IgD-negative memory B cell (primary cell): ENCODE measurements around the gene BSG. TPM values are rescaled to one million over a fixed set of nuclear protein-coding genes. Genes with fewer than 3 reads are reported as not detected.

Experiments
- H3K27ac Mint-ChIP-seq, 3 donors: one replicate each; pipeline ENCODE4 v1.8.0; 2020 to 2022; ENCODE audit warnings: mild to moderate bottlenecking in 3 of 3, mixed read lengths in 3 of 3, moderate library complexity in 1 of 3
- H3K27me3 Mint-ChIP-seq: one replicate; pipeline ENCODE4 v1.8.0; 2021; ENCODE audit warnings: mixed read lengths
- H3K36me3 Mint-ChIP-seq: one replicate; pipeline ENCODE4 v1.8.0; 2020; ENCODE audit warnings: mild to moderate bottlenecking, mixed read lengths
- H3K4me1 Mint-ChIP-seq, 3 donors: one replicate each; pipeline ENCODE4 v1.8.0; 2020 to 2022; ENCODE audit warnings: mixed read lengths in 3 of 3, mild to moderate bottlenecking in 1 of 3
- H3K4me3 Mint-ChIP-seq, 4 donors: one replicate each; pipeline ENCODE4 v1.8.0; 2020 to 2022; ENCODE audit warnings: mild to moderate bottlenecking in 4 of 4, mixed read lengths in 4 of 4, moderate library complexity in 3 of 4
- H3K9me3 Mint-ChIP-seq, 3 donors: one replicate each; pipeline ENCODE4 v1.8.0; 2020 to 2021; ENCODE audit warnings: mixed read lengths in 3 of 3, mild to moderate bottlenecking in 1 of 3
- polyA plus RNA-seq: library from polyadenylated mRNA; unstranded; fragments of 300-500 nt; fragmentation: Illumina TruSeq; gene quantifications from one replicate; pipeline ENCODE4 v1.2.3, GENCODE V29; 2021

Gene BSG
- polyA plus RNA-seq, 1 donor from 2014 or later: 287 TPM

- Mint-ChIP-seq H3K36me3 (no peaks in the 10 kb centered on the region), H3K4me3 (peak overlapping the region; percentile 80 to 93 (median 86)), H3K27ac (peak overlapping the region in 2 of 3 donors; percentile 88), H3K27me3 (peaks cover 1% of the 10 kb centered on the region), H3K4me1 (peaks cover 16 to 19% (median 18%) of the 10 kb centered on the region in 3 donors), H3K9me3 (no peaks in the 10 kb centered on the region)
These were observed 1.1 kb downstream of the BSG start for GRCh38 chr19:573519-573825.

- peaks cover 1% of the 10 kb centered on the region for H3K36me3 Mint-ChIP-seq
- peaks cover 1% of the 10 kb centered on the region for H3K27me3 Mint-ChIP-seq
- H3K4me1 Mint-ChIP-seq: peaks cover 16 to 18% (median 18%) of the 10 kb centered on the region in 3 donors
- H3K27ac Mint-ChIP-seq: peak overlapping the region; percentile 86 to 88 (median 88)
- H3K4me3 Mint-ChIP-seq: peak overlapping the region; percentile 68 to 93 (median 78)
- no peaks in the 10 kb centered on the region for H3K9me3 Mint-ChIP-seq
These were observed 2.5 kb downstream of the BSG start for GRCh38 chr19:574658-575526.

GRCh38 chr19:575527-576506, 3.4 kb downstream of the BSG start:
- no peak overlapping the region for H3K4me3 Mint-ChIP-seq
- H3K27ac Mint-ChIP-seq: no peak overlapping the region
- H3K36me3 Mint-ChIP-seq: peaks cover 1% of the 10 kb centered on the region
- H3K27me3 Mint-ChIP-seq: peaks cover 1% of the 10 kb centered on the region
- H3K9me3 Mint-ChIP-seq: no peaks in the 10 kb centered on the region
- H3K4me1 Mint-ChIP-seq: peaks cover 15 to 17% (median 17%) of the 10 kb centered on the region in 3 donors

- H3K36me3 Mint-ChIP-seq: peaks cover 1% of the 10 kb centered on the region
- H3K27me3 Mint-ChIP-seq: peaks cover 1% of the 10 kb centered on the region
- H3K9me3 Mint-ChIP-seq: no peaks in the 10 kb centered on the region
- H3K4me3 Mint-ChIP-seq: peak overlapping the region in 2 of 4 donors; percentile 37 to 41
- H3K4me1 Mint-ChIP-seq: peaks cover 11 to 12% (median 12%) of the 10 kb centered on the region in 3 donors
- no peak overlapping the region for H3K27ac Mint-ChIP-seq
These were observed 4.5 kb downstream of the BSG start for GRCh38 chr19:576768-577438.

GRCh38 chr19:577439-578392, 5.3 kb downstream of the BSG start:
- H3K9me3 Mint-ChIP-seq: no peaks in the 10 kb centered on the region
- no peak overlapping the region for H3K27ac Mint-ChIP-seq
- peaks cover 1% of the 10 kb centered on the region for H3K36me3 Mint-ChIP-seq
- H3K4me3 Mint-ChIP-seq: no peak overlapping the region
- peaks cover 1% of the 10 kb centered on the region for H3K27me3 Mint-ChIP-seq
- peaks cover 11 to 12% (median 12%) of the 10 kb centered on the region in 3 donors for H3K4me1 Mint-ChIP-seq

GRCh38 chr19:579111-579841, 6.9 kb downstream of the BSG start:
- H3K9me3 Mint-ChIP-seq: no peaks in the 10 kb centered on the region
- peaks cover 7 to 9% (median 8%) of the 10 kb centered on the region in 3 donors for H3K4me1 Mint-ChIP-seq

GRCh38 chr19:579842-580155, 7.4 kb downstream of the BSG start:
- Mint-ChIP-seq H3K27ac (no peak overlapping the region), H3K27me3 (peaks cover 1% of the 10 kb centered on the region), H3K36me3 (peaks cover 6% of the 10 kb centered on the region), H3K4me3 (no peak overlapping the region), H3K4me1 (peaks cover 4 to 6% (median 5%) of the 10 kb centered on the region in 3 donors), H3K9me3 (no peaks in the 10 kb centered on the region)

More at GRCh38 chr19:579111-579841, 6.9 kb downstream of the BSG start:
- Mint-ChIP-seq H3K36me3 (peaks cover 6% of the 10 kb centered on the region), H3K27ac (no peak overlapping the region), H3K27me3 (peaks cover 1% of the 10 kb centered on the region), H3K4me3 (no peak overlapping the region)

GRCh38 chr19:580274-580835, 8.0 kb downstream of the BSG start:
- Mint-ChIP-seq H3K27me3 (peaks cover 1% of the 10 kb centered on the region), H3K36me3 (peaks cover 6% of the 10 kb centered on the region), H3K9me3 (no peaks in the 10 kb centered on the region), H3K4me1 (peaks cover 0 to 2% (median 1%) of the 10 kb centered on the region in 3 donors), H3K4me3 (no peak overlapping the region), H3K27ac (no peak overlapping the region)

GRCh38 chr19:581399-582111, 9.2 kb downstream of the BSG start:
- Mint-ChIP-seq H3K4me1 (peaks cover 0 to 2% (median 0%) of the 10 kb centered on the region in 3 donors), H3K9me3 (no peaks in the 10 kb centered on the region), H3K27ac (no peak overlapping the region), H3K36me3 (peaks cover 6% of the 10 kb centered on the region), H3K27me3 (peaks cover 4% of the 10 kb centered on the region), H3K4me3 (no peak overlapping the region)

GRCh38 chr19:582497-583197, 10.3 kb downstream of the BSG start:
- Mint-ChIP-seq H3K4me3 (no peak overlapping the region), H3K27ac (no peak overlapping the region), H3K27me3 (peaks cover 8% of the 10 kb centered on the region), H3K9me3 (no peaks in the 10 kb centered on the region), H3K36me3 (peaks cover 6% of the 10 kb centered on the region), H3K4me1 (no peaks in the 10 kb centered on the region)

- Mint-ChIP-seq H3K9me3 (no peaks in the 10 kb centered on the region), H3K4me1 (peaks cover 0 to 1% (median 0%) of the 10 kb centered on the region in 3 donors), H3K4me3 (no peak overlapping the region), H3K27me3 (peaks cover 10% of the 10 kb centered on the region), H3K27ac (peak overlapping the region in 1 of 3 donors; percentile 62), H3K36me3 (peaks cover 6% of the 10 kb centered on the region)
These were observed 11.0 kb downstream of the BSG start for GRCh38 chr19:583198-583967.

- Mint-ChIP-seq H3K27me3 (peaks cover 14% of the 10 kb centered on the region), H3K9me3 (no peaks in the 10 kb centered on the region), H3K4me1 (peaks cover 0 to 3% (median 1%) of the 10 kb centered on the region in 3 donors), H3K36me3 (peaks cover 6% of the 10 kb centered on the region), H3K27ac (peak overlapping the region in 1 of 3 donors; percentile 62), H3K4me3 (no peak overlapping the region)
These were observed 11.5 kb downstream of the BSG start for GRCh38 chr19:583968-584239.
